Endothelial cell (in vitro differentiated cells): ENCODE measurements around the gene C1QL1. TPM values are rescaled to one million over a fixed set of nuclear protein-coding genes. Genes with fewer than 3 reads are reported as not detected.

ENCODE experiments used
- DNase-seq: peaks from one replicate; pipeline ENCODE4 v3.0.0; 2021; ENCODE audit warnings: low spot score
- H3K27ac Mint-ChIP-seq: one replicate; pipeline ENCODE4 v1.8.0; 2021; ENCODE audit warnings: mixed read lengths, inconsistent platforms; ENCODE audit not compliant: unreplicated experiment
- H3K27me3 Mint-ChIP-seq: one replicate; pipeline ENCODE4 v1.8.0; 2021; ENCODE audit warnings: mild to moderate bottlenecking, moderate library complexity, mixed read lengths, inconsistent platforms; ENCODE audit not compliant: unreplicated experiment
- H3K36me3 Mint-ChIP-seq: one replicate; pipeline ENCODE4 v1.8.0; 2021; ENCODE audit warnings: mild to moderate bottlenecking, low read depth, mixed read lengths, inconsistent platforms; ENCODE audit not compliant: unreplicated experiment
- H3K4me1 Mint-ChIP-seq: one replicate; pipeline ENCODE4 v1.8.0; 2021; ENCODE audit warnings: mild to moderate bottlenecking, mixed read lengths, inconsistent platforms; ENCODE audit not compliant: unreplicated experiment
- H3K4me3 Mint-ChIP-seq: one replicate; pipeline ENCODE4 v1.8.0; 2021; ENCODE audit warnings: mild to moderate bottlenecking, mixed read lengths, inconsistent platforms; ENCODE audit not compliant: unreplicated experiment
- H3K9me3 Mint-ChIP-seq: one replicate; pipeline ENCODE4 v1.8.0; 2021; ENCODE audit warnings: mixed read lengths, inconsistent platforms; ENCODE audit not compliant: unreplicated experiment
- long read RNA-seq: library from polyadenylated mRNA; unstranded; transcript quantifications from one replicate; pipeline ENCODE4 v2.0.0, GENCODE V29; 2020; ENCODE audit not compliant: unreplicated experiment
- total RNA-seq: library from RNA; stranded (reverse); fragmentation: NEBNext Ultra II Directional; extraction: Animal tissue kit (Norgen Biotek cat#: 25700); gene quantifications from one replicate; pipeline ENCODE4 v1.2.1, GENCODE V29; 2021; ENCODE audit not compliant: unreplicated experiment
- TF ChIP-seq, protein P1 (sequence below): fragments of 200-600 bp; sonication (generic); IDR thresholded peaks from one replicate; pipeline ENCODE4 v1.5.0; 2021; ENCODE audit warnings: antibody characterized with exemption; ENCODE audit not compliant: unreplicated experiment

Gene C1QL1
- total RNA-seq = not detected
- long read RNA-seq = 0 reads

GRCh38 chr17:44968225-44969143 lies at the start of gene C1QL1:
Gene C1QL1 (minus strand): TSS chr17:44968303. CDS start chr17:44968048, 255 bp downstream.
- H3K27me3 Mint-ChIP-seq = peaks cover 28% of the 10 kb centered on the region
- no peaks in the 10 kb centered on the region for H3K36me3 Mint-ChIP-seq
- peak; percentile 94 for DNase-seq
- no peaks in the 10 kb centered on the region for H3K9me3 Mint-ChIP-seq
- no peak within 1 kb of the TSS for H3K27ac Mint-ChIP-seq
- TF ChIP-seq, protein P1, sequence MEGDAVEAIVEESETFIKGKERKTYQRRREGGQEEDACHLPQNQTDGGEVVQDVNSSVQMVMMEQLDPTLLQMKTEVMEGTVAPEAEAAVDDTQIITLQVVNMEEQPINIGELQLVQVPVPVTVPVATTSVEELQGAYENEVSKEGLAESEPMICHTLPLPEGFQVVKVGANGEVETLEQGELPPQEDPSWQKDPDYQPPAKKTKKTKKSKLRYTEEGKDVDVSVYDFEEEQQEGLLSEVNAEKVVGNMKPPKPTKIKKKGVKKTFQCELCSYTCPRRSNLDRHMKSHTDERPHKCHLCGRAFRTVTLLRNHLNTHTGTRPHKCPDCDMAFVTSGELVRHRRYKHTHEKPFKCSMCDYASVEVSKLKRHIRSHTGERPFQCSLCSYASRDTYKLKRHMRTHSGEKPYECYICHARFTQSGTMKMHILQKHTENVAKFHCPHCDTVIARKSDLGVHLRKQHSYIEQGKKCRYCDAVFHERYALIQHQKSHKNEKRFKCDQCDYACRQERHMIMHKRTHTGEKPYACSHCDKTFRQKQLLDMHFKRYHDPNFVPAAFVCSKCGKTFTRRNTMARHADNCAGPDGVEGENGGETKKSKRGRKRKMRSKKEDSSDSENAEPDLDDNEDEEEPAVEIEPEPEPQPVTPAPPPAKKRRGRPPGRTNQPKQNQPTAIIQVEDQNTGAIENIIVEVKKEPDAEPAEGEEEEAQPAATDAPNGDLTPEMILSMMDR = peak; percentile 27
- peak within 1 kb of the TSS; percentile 84 for H3K4me3 Mint-ChIP-seq
- H3K4me1 Mint-ChIP-seq = peaks cover 6% of the 10 kb centered on the region

- Mint-ChIP-seq H3K27ac (no peak overlapping the region), H3K4me3 (no peak overlapping the region), H3K27me3 (peaks cover 12% of the 10 kb centered on the region), H3K36me3 (no peaks in the 10 kb centered on the region), H3K4me1 (peaks cover 14% of the 10 kb centered on the region), H3K9me3 (no peaks in the 10 kb centered on the region)
- TF ChIP-seq, protein P1 = no peak
- no peak for DNase-seq
Measured at GRCh38 chr17:45016823-45017222, 48.7 kb upstream of the C1QL1 start.

DNA sequence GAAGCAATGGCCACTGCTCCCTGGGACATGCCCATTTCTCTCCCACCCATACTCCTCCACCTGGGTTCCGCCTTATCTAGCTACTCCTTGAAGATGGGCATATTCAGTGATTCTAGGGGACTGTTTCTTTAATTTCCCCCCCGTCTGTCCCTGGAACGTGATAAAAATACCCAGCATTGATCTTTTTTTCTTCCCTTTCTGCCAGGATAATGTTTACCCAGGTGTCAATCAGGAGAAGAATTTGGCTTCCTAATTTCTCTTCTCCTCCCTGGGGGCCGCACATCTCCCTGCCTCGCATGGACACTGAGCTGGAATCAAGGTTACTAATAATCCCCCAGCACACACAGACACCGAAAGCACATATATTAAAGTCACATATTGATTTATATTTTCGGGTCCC lies 48.1 kb upstream of the C1QL1 start:
- no peak overlapping the region for H3K27ac Mint-ChIP-seq
- no peak for DNase-seq
- H3K9me3 Mint-ChIP-seq = no peaks in the 10 kb centered on the region
- TF ChIP-seq, protein P1 = no peak
- H3K4me1 Mint-ChIP-seq = peaks cover 11% of the 10 kb centered on the region
- no peaks in the 10 kb centered on the region for H3K36me3 Mint-ChIP-seq
- no peak overlapping the region for H3K4me3 Mint-ChIP-seq
- H3K27me3 Mint-ChIP-seq = peaks cover 9% of the 10 kb centered on the region

GRCh38 chr17:45013021-45013997 lies 45.2 kb upstream of the C1QL1 start:
- peaks cover 5% of the 10 kb centered on the region for H3K27me3 Mint-ChIP-seq
- TF ChIP-seq, protein P1 = no peak
- H3K27ac Mint-ChIP-seq = no peak overlapping the region
- H3K4me3 Mint-ChIP-seq = no peak overlapping the region
- H3K36me3 Mint-ChIP-seq = no peaks in the 10 kb centered on the region
- no peaks in the 10 kb centered on the region for H3K4me1 Mint-ChIP-seq
- no peaks in the 10 kb centered on the region for H3K9me3 Mint-ChIP-seq
- no peak for DNase-seq
